HG03064 (cell line): ENCODE measurements around the gene CNTN3.

ENCODE experiments used
- ATAC-seq: cut with Tn5 transposase; IDR thresholded peaks from one replicate; pipeline ENCODE4 v1.9.1; 2021; ENCODE audit warnings: low read depth; ENCODE audit not compliant: unreplicated experiment

Gene CNTN3

DNA sequence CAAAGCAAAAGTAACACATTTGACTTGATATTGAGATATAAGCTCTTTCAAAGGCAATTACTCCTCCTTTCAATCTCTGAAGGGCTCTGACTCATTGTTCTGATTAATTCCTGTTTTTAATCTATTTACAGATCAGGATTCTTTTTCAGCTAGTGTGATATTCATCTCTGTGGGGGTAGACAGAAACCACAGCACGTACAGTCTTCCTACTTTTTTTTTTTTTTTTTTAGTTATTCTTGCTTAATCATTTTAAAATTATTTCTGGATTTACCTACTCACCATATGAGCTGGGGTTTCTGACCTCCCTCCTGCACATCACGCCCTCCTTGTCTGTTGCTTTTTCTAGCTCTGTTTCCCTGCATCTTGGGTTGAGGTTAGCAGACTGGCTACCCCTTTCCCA, 1.4 kb downstream of the CNTN3 start:
- no peak for ATAC-seq

DNA sequence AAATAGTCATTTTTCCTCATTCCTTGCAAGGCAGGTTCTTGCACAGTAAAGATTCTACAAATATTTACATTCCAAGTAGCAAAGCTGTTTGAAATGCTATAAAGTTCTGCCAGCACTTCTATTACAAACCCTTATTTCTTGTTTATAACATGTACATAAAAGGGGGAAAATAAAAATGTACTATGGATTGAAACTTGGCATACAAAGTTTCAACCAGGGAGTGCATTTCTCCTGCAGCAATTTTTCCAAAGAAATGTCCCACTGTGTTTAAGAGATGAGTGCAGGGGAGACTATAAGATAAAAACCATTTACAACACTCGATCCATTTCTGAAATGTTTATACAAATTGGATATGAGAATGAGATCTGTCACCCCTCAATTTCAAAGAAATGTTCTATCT, 3.3 kb downstream of the CNTN3 start:
- ATAC-seq = no peak

DNA sequence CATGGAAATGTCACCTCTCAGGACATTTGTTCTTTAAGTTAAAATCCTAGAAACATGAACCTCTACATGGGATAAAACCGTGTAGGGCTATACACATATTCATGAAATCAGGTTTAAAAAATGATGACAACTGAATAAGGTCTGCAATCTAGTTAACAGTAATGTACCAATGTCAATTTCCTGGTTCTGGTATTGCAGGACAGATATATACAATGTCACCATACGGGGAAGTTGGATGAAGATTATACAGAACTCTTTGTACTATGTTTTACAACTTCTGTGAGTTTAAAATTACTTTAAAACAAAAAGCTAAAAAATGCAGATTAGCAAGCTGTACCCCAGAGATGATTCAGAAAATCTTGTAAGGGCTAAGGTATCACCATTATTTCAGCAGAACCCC, 6.7 kb downstream of the CNTN3 start:
- ATAC-seq = no peak

GRCh38 chr3:74606996-74607395, 7.5 kb downstream of the CNTN3 start:
- ATAC-seq = no peak

DNA sequence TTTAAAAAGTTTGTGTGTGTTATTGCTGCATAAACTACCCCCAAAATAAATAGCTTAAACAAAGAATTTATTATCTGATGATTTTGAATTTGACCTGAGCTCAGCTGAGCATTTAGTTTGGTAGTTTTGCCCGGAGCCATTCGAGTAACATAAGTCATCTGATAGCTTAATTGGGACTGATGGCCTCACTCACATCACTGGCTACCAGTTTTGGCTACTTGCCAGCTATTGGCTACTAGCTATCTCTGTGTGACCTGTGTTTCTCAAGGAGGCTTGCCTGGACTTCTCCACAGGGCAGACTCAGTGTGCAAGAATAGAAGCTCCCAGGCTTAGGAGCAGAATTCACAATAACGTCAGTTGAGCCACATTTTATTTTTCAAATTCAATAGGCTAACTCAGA, 9.0 kb downstream of the CNTN3 start:
- no peak for ATAC-seq

GRCh38 chr3:74603292-74603691, 11.2 kb downstream of the CNTN3 start:
- ATAC-seq = no peak

DNA sequence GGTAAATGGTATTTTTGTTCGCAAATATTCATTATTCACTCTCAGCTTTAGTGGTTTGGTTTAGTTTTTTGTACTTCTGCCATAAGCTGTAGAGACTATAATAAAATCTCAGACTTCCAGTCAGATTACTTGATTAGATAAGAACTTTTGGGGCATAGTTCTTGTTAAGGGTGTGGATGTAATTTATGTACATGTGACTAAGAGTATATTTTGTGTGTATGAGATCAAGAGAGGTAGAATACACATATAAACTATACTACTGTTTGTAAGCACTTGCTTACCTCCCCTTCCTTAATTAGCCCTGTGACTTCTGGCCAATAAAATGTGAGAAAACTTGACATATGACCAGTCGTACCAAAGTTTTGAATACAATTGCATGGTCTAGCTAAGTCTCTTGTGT, 12.0 kb downstream of the CNTN3 start:
- ATAC-seq = no peak

DNA sequence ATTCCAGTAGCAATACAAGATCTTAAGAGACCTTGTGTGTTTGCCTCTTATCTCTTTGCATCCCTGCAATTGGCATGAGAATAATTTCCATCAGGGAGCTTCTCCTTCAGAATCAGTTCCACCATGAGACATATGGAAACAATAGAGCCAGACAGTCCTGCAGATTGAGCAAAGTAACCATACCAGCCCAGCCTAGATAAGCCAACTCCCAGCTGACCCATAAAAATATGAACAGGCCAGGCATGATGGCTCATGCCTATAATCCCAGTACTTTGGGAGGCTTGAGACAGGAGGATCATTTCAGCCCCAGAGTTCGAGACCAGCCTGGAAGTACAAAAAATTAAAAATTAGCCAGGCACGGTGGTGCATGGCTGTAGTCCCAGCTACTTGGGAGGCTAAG, 12.7 kb downstream of the CNTN3 start:
- no peak for ATAC-seq

- no peak for ATAC-seq
These were observed 14.9 kb downstream of the CNTN3 start for GRCh38 chr3:74599564-74599963.

GRCh38 chr3:74593152-74593551, 21.3 kb downstream of the CNTN3 start:
- no peak for ATAC-seq

GRCh38 chr3:74592359-74592758, 22.1 kb downstream of the CNTN3 start:
- ATAC-seq = no peak

DNA sequence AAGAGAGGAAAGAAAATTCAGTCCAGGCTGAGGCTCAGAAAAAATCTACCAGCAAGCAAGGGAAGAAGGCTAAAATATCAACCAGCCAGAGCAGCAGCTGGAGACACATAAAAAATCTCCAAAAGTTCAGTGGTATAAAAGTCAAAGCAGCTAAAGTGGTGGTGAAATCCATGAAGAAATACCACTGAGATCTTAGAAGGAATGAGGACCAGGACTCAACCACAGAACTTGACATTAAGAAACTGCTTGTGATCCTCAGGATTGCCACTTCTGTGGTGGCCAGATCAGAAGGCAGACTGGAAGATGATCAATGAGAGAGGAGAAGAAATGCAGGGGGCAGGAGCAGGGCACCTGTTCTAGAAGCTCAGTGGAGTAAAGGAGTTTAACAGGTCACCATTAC, 22.5 kb downstream of the CNTN3 start:
- ATAC-seq = no peak

DNA sequence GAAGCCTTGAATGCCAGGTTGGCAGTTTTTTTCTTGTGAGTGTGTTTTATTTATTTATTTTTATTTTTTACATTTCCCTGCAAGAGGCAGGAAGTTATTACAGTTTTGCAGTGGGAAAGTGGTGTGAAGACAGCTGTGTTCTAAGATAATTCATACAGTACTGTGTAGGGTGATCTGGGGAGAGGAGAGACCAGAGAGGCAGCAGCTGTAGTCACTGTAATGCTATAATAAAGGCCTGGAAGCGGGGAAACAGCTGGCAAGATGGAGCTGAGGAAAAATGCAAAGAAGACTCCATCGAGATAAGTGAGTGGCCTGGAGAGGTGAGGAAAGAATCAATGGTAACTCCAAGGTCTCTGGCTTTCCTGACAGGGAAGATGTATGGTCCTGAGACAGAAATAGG, 23.1 kb downstream of the CNTN3 start:
- no peak for ATAC-seq

GRCh38 chr3:74590620-74591262, 23.7 kb downstream of the CNTN3 start:
- ATAC-seq = no peak

DNA sequence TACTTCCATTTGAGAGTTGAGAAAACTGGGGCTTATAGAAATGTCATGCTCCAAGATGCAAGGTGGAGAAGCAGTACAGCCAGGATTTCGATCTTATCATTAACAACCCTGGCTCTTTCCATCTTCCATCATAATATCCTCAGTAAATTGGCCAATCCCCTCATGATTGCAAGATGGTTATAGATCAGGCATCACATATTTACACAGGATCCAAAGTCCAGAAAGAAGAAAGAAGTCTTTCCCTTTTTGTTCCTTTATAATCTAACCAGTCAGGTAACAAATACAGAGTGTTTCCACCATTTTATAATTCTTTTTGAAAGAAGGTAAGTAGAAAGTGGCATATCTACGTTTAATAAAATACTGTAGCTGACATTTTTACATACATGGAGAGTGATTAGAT, 29.7 kb downstream of the CNTN3 start:
- no peak for ATAC-seq

- ATAC-seq = no peak
These were observed 31.5 kb downstream of the CNTN3 start for GRCh38 chr3:74582982-74583381.

DNA sequence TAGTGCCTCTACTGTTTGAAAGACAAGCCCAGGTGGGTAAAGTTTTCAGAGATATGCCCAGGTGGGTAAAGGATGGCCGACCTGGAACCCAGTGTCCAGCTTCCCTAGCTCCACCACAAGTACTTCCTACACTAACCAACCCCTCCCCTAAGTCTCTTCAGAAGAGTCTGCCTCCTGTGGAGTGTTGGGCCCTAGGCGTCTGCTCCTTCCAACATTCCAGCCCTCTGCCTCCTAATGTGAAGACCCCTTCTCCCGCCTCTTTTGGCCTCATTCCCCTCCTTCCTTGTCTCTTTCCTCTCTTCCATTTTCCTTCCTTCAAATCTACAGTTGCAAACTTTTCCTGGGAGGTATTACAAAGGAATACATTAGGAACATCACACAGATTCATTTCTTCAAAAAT, 38.6 kb downstream of the CNTN3 start:
- no peak for ATAC-seq

GRCh38 chr3:74571118-74571517, 43.3 kb downstream of the CNTN3 start:
- no peak for ATAC-seq
